Glutamatergic neuron (in vitro differentiated cells): ENCODE measurements around the gene KAZALD1. TPM values are rescaled to one million over a fixed set of nuclear protein-coding genes. Genes with fewer than 3 reads are reported as not detected.

Experiments
- DNase-seq: peaks from one replicate; pipeline ENCODE4 v3.0.0; 2022
- H3K27ac Mint-ChIP-seq: one replicate; pipeline ENCODE4 v1.8.0; 2020; ENCODE audit warnings: mild to moderate bottlenecking, mixed read lengths, inconsistent platforms; ENCODE audit not compliant: unreplicated experiment
- H3K27me3 Mint-ChIP-seq: one replicate; pipeline ENCODE4 v1.8.0; 2020; ENCODE audit warnings: mild to moderate bottlenecking, moderate library complexity, mixed read lengths, inconsistent platforms; ENCODE audit not compliant: unreplicated experiment
- H3K36me3 Mint-ChIP-seq: one replicate; pipeline ENCODE4 v1.8.0; 2020; ENCODE audit warnings: mild to moderate bottlenecking, mixed read lengths, inconsistent platforms; ENCODE audit not compliant: unreplicated experiment
- H3K4me1 Mint-ChIP-seq: one replicate; pipeline ENCODE4 v1.8.0; 2020; ENCODE audit warnings: mild to moderate bottlenecking, low read depth, mixed read lengths, inconsistent platforms; ENCODE audit not compliant: unreplicated experiment
- H3K4me3 Mint-ChIP-seq: one replicate; pipeline ENCODE4 v1.8.0; 2020; ENCODE audit warnings: mild to moderate bottlenecking, mixed read lengths, inconsistent platforms; ENCODE audit not compliant: unreplicated experiment
- H3K9me3 Mint-ChIP-seq: one replicate; pipeline ENCODE4 v1.8.0; 2020; ENCODE audit warnings: mild to moderate bottlenecking, moderate library complexity, mixed read lengths, inconsistent platforms; ENCODE audit not compliant: unreplicated experiment
- total RNA-seq: library from RNA; stranded (reverse); fragmentation: NEBNext Ultra II Directional; extraction: Animal tissue kit (Norgen Biotek cat#: 25700); gene quantifications from one replicate; pipeline ENCODE4 v1.2.1, GENCODE V29; 2021; ENCODE audit not compliant: unreplicated experiment
- TF ChIP-seq, protein P1 (sequence below): fragments of 200-600 bp; sonication (generic); IDR thresholded peaks from one replicate; pipeline ENCODE4 v1.5.0; 2021; ENCODE audit not compliant: partially characterized antibody, unreplicated experiment

The KAZALD1 gene
- total RNA-seq, 1 donor from 2014 or later, result 0.59 TPM

DNA sequence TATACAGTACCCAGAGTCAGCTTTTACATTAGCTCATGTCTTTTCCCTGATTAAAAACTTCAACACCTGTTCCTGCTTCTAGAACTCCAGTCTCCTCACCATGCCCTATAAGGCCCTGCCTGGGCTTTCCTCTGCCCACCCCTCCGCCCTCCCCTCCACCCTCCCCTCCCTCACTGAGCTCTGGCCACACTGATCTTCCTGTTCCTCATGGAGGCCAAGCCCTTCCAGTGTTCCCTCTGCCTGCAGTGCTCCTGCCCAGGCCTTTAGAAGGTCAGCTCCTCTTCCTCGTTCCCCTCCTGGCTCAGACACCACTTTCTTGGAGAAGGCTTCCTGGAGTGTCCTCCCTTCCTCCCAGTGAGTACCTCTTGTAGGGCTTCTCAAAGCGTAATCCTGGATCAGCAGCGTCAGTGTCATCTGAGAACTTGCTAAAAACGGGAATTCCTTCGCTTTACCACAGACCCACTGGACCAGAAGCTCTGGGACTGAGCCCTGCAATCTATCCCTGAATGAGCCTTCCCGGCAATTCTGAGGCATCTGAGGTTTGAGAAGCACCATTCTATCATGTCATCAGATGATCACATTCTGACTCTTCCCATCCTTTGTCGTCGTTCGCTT is 34.6 kb upstream of the KAZALD1 start:
- TF ChIP-seq, protein P1, sequence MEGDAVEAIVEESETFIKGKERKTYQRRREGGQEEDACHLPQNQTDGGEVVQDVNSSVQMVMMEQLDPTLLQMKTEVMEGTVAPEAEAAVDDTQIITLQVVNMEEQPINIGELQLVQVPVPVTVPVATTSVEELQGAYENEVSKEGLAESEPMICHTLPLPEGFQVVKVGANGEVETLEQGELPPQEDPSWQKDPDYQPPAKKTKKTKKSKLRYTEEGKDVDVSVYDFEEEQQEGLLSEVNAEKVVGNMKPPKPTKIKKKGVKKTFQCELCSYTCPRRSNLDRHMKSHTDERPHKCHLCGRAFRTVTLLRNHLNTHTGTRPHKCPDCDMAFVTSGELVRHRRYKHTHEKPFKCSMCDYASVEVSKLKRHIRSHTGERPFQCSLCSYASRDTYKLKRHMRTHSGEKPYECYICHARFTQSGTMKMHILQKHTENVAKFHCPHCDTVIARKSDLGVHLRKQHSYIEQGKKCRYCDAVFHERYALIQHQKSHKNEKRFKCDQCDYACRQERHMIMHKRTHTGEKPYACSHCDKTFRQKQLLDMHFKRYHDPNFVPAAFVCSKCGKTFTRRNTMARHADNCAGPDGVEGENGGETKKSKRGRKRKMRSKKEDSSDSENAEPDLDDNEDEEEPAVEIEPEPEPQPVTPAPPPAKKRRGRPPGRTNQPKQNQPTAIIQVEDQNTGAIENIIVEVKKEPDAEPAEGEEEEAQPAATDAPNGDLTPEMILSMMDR, result no peak
- Mint-ChIP-seq H3K4me1 (peaks cover 26% of the 10 kb centered on the region), H3K9me3 (peaks cover 2% of the 10 kb centered on the region), H3K4me3 (no peak overlapping the region), H3K36me3 (peaks cover 6% of the 10 kb centered on the region), H3K27me3 (peaks cover 11% of the 10 kb centered on the region), H3K27ac (no peak overlapping the region)
- DNase-seq, result no peak

DNA sequence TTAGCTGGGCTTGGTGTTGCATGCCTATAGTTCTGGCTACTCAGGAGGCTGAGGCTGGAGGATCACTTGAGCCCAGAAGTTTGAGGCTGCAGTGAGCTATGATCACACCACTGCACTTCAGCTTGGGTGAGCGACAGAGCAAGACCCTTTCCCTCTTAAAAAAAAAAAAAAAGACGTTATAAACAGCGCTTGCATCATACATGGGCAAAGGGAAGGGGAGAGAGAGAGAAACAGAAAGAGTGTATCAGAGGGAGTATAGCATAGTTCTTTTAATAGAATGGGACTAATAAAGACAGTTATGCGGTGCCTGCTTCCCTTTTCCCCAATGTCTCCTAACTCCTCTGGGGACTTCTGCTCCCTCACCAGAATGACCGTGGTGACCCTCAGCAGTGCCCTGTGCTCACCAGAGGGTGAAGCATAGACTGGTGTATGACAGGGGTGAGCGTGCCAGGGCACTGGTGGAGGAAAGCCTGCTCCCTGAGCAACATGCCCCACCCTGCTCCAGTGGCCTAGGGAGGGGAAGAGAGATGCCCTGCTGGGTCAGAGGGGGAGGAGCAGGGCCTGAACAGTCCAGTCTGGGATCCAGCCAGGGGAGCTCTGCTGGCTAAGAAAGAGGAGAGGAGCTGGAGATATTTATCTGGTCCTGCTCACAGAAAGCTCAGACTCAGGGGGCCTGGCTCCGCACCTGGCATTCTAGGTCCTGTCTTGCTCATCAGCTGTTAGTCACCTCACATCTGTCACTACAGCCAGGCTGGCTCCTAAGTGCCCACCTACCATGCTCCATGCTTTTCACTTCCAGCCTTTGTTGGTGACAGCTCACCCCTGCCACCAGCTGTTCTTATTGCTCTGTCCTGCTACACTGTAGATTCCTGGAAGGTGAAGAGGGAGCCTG is 33.1 kb upstream of the KAZALD1 start:
- Mint-ChIP-seq H3K4me1 (peaks cover 38% of the 10 kb centered on the region), H3K4me3 (peak overlapping the region; percentile 69), H3K27me3 (peaks cover 17% of the 10 kb centered on the region), H3K36me3 (peaks cover 6% of the 10 kb centered on the region), H3K9me3 (peaks cover 5% of the 10 kb centered on the region), H3K27ac (peak overlapping the region; percentile 81)
- TF ChIP-seq, protein P1, result no peak
- DNase-seq, result no peak

DNA sequence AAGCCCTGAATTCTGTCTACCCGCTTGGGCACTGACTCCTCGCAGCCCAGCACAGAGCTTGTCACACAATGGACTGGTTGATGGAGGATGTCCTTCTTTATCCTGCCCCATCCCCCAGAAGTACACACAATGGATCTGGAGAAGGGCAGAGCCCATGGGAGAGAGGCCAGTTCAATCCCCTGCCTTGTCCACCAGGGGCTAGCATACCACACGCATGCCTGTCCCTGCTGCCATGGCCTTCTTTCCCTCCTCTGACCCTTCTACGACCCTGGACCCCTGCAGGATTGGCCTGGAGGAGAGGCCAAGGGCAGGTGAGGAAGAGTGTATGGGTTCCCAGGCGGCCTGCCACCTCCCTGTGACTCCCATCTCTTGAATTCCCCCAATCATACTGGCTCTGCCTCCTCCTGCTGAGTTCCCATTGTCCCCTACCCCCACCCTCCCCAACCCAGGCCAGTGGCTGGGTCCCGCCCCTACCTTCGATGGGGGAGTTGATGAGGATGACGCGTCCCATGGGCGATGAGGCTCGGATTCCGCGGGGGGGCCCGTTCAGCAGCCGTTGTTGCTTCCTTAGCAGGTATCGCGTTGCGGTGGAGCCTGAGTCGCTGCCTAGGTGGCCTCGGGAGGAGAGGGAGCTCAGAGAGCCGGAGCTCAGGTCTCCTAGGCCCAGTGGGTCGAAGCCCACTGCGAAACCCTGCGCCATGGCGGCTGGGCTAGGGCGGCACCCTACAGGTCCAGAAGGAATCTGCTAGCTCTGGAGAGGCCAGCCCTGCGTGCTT is 32.1 kb upstream of the KAZALD1 start:
- peaks cover 17% of the 10 kb centered on the region for H3K27me3 Mint-ChIP-seq
- peak overlapping the region; percentile 81 for H3K27ac Mint-ChIP-seq
- peak; percentile 41 for DNase-seq
- peaks cover 5% of the 10 kb centered on the region for H3K9me3 Mint-ChIP-seq
- TF ChIP-seq, protein P1, result peak; percentile 38
- H3K4me1 Mint-ChIP-seq, result peaks cover 38% of the 10 kb centered on the region
- H3K4me3 Mint-ChIP-seq, result peak overlapping the region; percentile 69
- H3K36me3 Mint-ChIP-seq, result peaks cover 6% of the 10 kb centered on the region

DNA sequence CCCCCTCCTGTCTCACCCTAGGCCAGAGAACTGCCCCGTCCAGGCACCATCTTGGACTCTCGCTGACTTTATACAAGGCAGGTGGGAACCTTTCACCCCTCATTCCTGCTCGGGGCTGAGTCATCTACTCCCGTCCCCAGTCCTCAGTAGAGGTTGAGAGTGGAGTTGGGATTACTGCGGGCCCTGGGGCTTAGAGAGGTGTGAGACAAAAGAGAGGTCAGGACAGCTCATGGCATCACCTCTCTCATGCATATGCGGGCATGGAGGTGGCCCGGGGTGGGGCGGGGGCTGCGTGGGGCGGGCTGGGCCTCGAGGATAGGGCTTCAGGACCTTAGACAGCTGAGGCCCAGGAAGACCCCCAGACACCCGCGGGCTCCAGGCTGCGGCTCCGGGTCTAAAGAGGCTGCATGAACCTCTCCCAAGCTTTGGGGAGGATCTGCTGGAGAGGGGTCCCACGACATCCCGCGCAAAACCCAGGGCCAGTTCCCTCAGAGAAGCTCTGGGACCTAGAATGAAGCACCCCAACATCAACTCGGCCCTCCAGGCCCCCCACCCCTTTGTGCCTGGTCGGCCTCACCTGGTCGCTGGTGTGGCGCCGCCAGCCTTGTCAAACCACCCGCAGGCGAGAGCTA is 31.2 kb upstream of the KAZALD1 start:
- DNase-seq, result no peak
- H3K27me3 Mint-ChIP-seq, result peaks cover 17% of the 10 kb centered on the region
- TF ChIP-seq, protein P1, result no peak
- peaks cover 38% of the 10 kb centered on the region for H3K4me1 Mint-ChIP-seq
- H3K9me3 Mint-ChIP-seq, result peaks cover 5% of the 10 kb centered on the region
- H3K27ac Mint-ChIP-seq, result no peak overlapping the region
- peak overlapping the region; percentile 80 for H3K4me3 Mint-ChIP-seq
- peaks cover 6% of the 10 kb centered on the region for H3K36me3 Mint-ChIP-seq
